Measurements from ENCODE around the gene GAREM1. TPM values are rescaled to one million over a fixed set of nuclear protein-coding genes. Genes with fewer than 3 reads are reported as not detected.

The GAREM1 gene
- total and polyA plus RNA-seq, 2 donors (not counting 3 experiments of a cell fraction or from before 2014, with no cell fraction given), result 0.69 to 1.0 TPM

- Histone ChIP-seq H3K9me1 (replicated peaks; ENCODE audit: control insufficient read depth, extremely low read depth, insufficient read depth, low read length) (no peaks in the 10 kb centered on the region), H3K9ac (replicated peaks; ENCODE audit: extremely low read depth, insufficient read depth, low read length) (no peak overlapping the region), H3K4me2 (ENCODE audit: insufficient read depth, low read length) (no peak overlapping the region), H2AFZ (ENCODE audit: low read depth, low read length) (no peak overlapping the region), H3K27me3 (ENCODE audit: control insufficient read depth in 2 of 2, insufficient read depth in 2 of 2, low read length in 2 of 2) (peaks cover 8 to 9% of the 10 kb centered on the region in 2 experiments), H3K9me3 (replicated peaks; ENCODE audit: control insufficient read depth, insufficient read depth, low read length) (no peaks in the 10 kb centered on the region), H4K20me1 (replicated peaks; ENCODE audit: control insufficient read depth, extremely low read depth, insufficient read depth, low read length) (no peaks in the 10 kb centered on the region), H3K27ac (ENCODE audit: insufficient read depth, low read depth, low read length) (no peak overlapping the region), H3K4me1 (ENCODE audit: control insufficient read depth, extremely low read depth, insufficient read depth, low read length) (no peaks in the 10 kb centered on the region), H3K79me2 (ENCODE audit: control insufficient read depth, insufficient read depth, low read length) (no peaks in the 10 kb centered on the region), H3K4me3 (replicated peaks in 1 of 3; ENCODE audit: insufficient read depth in 1 of 3, low read depth in 1 of 3, low read length in 3 of 3) (no peak overlapping the region), H3K36me3 (ENCODE audit: control insufficient read depth in 2 of 2, extremely low read depth in 1 of 2, insufficient read depth in 2 of 2, low read length in 2 of 2) (no peaks in the 10 kb centered on the region)
- BruUV-seq (replicated peaks), result no TSS peak
- no peak for FAIRE-seq
- CTCF ChIA-PET, result no interaction called here
- intact Hi-C loops (cut with micrococcal nuclease), result no loop called here
- POLR2A ChIA-PET, result no interaction called here
- TF ChIP-seq GATA2 (IDR thresholded peaks at IDR 0.05; ENCODE audit: insufficient read depth, insufficient read length, low read depth, low read length), result no peak
- dilution Hi-C loops (cut with MboI; ENCODE audit: extremely low pct_ligation_motif_present, low sequenced_read_pairs), result no loop called here
- no peak for DNase-seq (ENCODE audit: low read depth, low spot score)
These were observed 12.3 kb upstream of the GAREM1 start for GRCh38 chr18:32483002-32483401.

GRCh38 chr18:32482117-32482516, 11.4 kb upstream of the GAREM1 start:
- no TSS peak for BruUV-seq (replicated peaks)
- no peak for DNase-seq (ENCODE audit: low read depth, low spot score)
- POLR2A ChIA-PET, result no interaction called here
- no peaks in the 10 kb centered on the region for H3K4me1 ChIP-seq (ENCODE audit: control insufficient read depth, extremely low read depth, insufficient read depth, low read length)
- H3K27ac ChIP-seq (ENCODE audit: insufficient read depth, low read depth, low read length), result no peak overlapping the region
- CTCF ChIA-PET, result no interaction called here
- H3K79me2 ChIP-seq (ENCODE audit: control insufficient read depth, insufficient read depth, low read length), result no peaks in the 10 kb centered on the region
- H4K20me1 ChIP-seq (replicated peaks; ENCODE audit: control insufficient read depth, extremely low read depth, insufficient read depth, low read length), result no peaks in the 10 kb centered on the region
- peaks cover 8 to 9% of the 10 kb centered on the region in 2 experiments for H3K27me3 ChIP-seq (ENCODE audit: control insufficient read depth in 2 of 2, insufficient read depth in 2 of 2, low read length in 2 of 2)
- no peak overlapping the region for H3K9ac ChIP-seq (replicated peaks; ENCODE audit: extremely low read depth, insufficient read depth, low read length)
- dilution Hi-C loops (cut with MboI; ENCODE audit: extremely low pct_ligation_motif_present, low sequenced_read_pairs), result no loop called here
- no peaks in the 10 kb centered on the region for H3K9me1 ChIP-seq (replicated peaks; ENCODE audit: control insufficient read depth, extremely low read depth, insufficient read depth, low read length)
- no peaks in the 10 kb centered on the region for H3K36me3 ChIP-seq (ENCODE audit: control insufficient read depth in 2 of 2, extremely low read depth in 1 of 2, insufficient read depth in 2 of 2, low read length in 2 of 2)
- TF ChIP-seq MAX (IDR thresholded peaks at IDR 0.05; ENCODE audit: insufficient read depth, insufficient read length), result no peak
- TF ChIP-seq POLR2AphosphoS5 (IDR thresholded peaks at IDR 0.05; ENCODE audit: insufficient read depth, low read depth, low read length), result no peak
- H3K4me3 ChIP-seq (replicated peaks in 1 of 3; ENCODE audit: insufficient read depth in 1 of 3, low read depth in 1 of 3, low read length in 3 of 3), result no peak overlapping the region
- no peaks in the 10 kb centered on the region for H3K9me3 ChIP-seq (replicated peaks; ENCODE audit: control insufficient read depth, insufficient read depth, low read length)
- FAIRE-seq, result no peak
- H2AFZ ChIP-seq (ENCODE audit: low read depth, low read length), result no peak overlapping the region
- intact Hi-C loops (cut with micrococcal nuclease), result no loop called here
- H3K4me2 ChIP-seq (ENCODE audit: insufficient read depth, low read length), result no peak overlapping the region

Measured in endothelial cell of umbilical vein (primary cell).